HTERT RPE-1 (cell line): ENCODE data around the gene CCDC78.
"Not testable (repeated sequence)": the region's sequence is repeated elsewhere in the genome, so short reads cannot be mapped to it uniquely, and the experiment has no call there.

Experiments used
- in situ Hi-C: fragments of 300-500 bp; cut with MboI; formaldehyde crosslinking; loops from 4 replicates; pipeline ENCODE4 v1.14.3; 2020; ENCODE audit warnings: low sequenced_read_pairs

Gene CCDC78

GRCh38 chr16:694863-695354, 31.3 kb downstream of the CCDC78 start:
- in situ Hi-C loops = no loop called here

- in situ Hi-C loops = no loop called here
These were observed 31.9 kb downstream of the CCDC78 start for GRCh38 chr16:694187-694862.

GRCh38 chr16:693766-694165, 32.5 kb downstream of the CCDC78 start:
- in situ Hi-C loops = no loop called here

GRCh38 chr16:693364-693763, 32.9 kb downstream of the CCDC78 start:
- in situ Hi-C loops = no loop called here

GRCh38 chr16:692356-693108, 33.7 kb downstream of the CCDC78 start:
- in situ Hi-C loops = no loop called here

GRCh38 chr16:691242-691641, 35.0 kb downstream of the CCDC78 start:
- in situ Hi-C loops = not testable (repeated sequence)

- in situ Hi-C loops = no loop called here
These were observed 36.9 kb downstream of the CCDC78 start for GRCh38 chr16:689175-689897.

GRCh38 chr16:687499-687898, 38.7 kb downstream of the CCDC78 start:
- in situ Hi-C loops = no loop called here

GRCh38 chr16:686459-687260, 39.6 kb downstream of the CCDC78 start:
- in situ Hi-C loops = no loop called here

GRCh38 chr16:685967-686366, 40.3 kb downstream of the CCDC78 start:
- in situ Hi-C loops = no loop called here

- in situ Hi-C loops = no loop called here
These were observed 41.1 kb downstream of the CCDC78 start for GRCh38 chr16:684961-685696.

- in situ Hi-C loops = no loop called here
These were observed 42.0 kb downstream of the CCDC78 start, which contains the start of gene JMJD8 for GRCh38 chr16:684071-684794. Gene JMJD8 (minus strand): TSS chr16:684334. CDS start chr16:684319, 15 bp downstream.

- in situ Hi-C loops = no loop called here
These were observed 42.7 kb downstream of the CCDC78 start for GRCh38 chr16:683396-684070.

GRCh38 chr16:682493-683395, 43.5 kb downstream of the CCDC78 start:
- in situ Hi-C loops = no loop called here

- in situ Hi-C loops = no loop called here
These were observed 44.4 kb downstream of the CCDC78 start for GRCh38 chr16:681746-682427.

GRCh38 chr16:680967-681745, 45.1 kb downstream of the CCDC78 start:
- in situ Hi-C loops = no loop called here

- in situ Hi-C loops = no loop called here
These were observed 45.7 kb downstream of the CCDC78 start for GRCh38 chr16:680625-680945.
